Thoracic aorta (tissue), 2 donors: ENCODE measurements around the gene ITGB4. TPM values are rescaled to one million over a fixed set of nuclear protein-coding genes. Genes with fewer than 3 reads are reported as not detected.
A peak's percentile ranks its signal among the peaks of the same experiment; 100 is the strongest.

Experiments used
- ATAC-seq: fragments of 150-250 bp; one replicate; pipeline ENCODE4 v1.8.0; 2017; ENCODE audit warnings: low read depth; ENCODE audit not compliant: insufficient number of reproducible peaks, low FRiP score
- DNase-seq: peaks from one replicate; pipeline ENCODE4 v3.0.0-alpha.2; 2020; ENCODE audit warnings: low spot score
- H3K27ac ChIP-seq, 2 donors: fragments of 200-600 bp; sonication (generic); 1 replicate in 1 of 2; 2 replicates in 1 of 2; pipeline ENCODE4 v1.5.1; 2016; ENCODE audit warnings: mild to moderate bottlenecking in 2 of 2, moderate library complexity in 2 of 2
- H3K27me3 ChIP-seq: fragments of 200-600 bp; sonication (generic); replicated peaks from 2 replicates; pipeline ENCODE4 v1.6.0; 2016; ENCODE audit warnings: mild to moderate bottlenecking; ENCODE audit not compliant: insufficient read depth
- H3K36me3 ChIP-seq: fragments of 200-600 bp; sonication (generic); one replicate; pipeline ENCODE4 v1.5.1; 2016
- H3K4me1 ChIP-seq, 2 donors: fragments of 200-600 bp; sonication (generic); 1 replicate in 1 of 2; 2 replicates in 1 of 2; pipeline versions ENCODE4 v1.5.1 to v1.6.0; 2016; ENCODE audit warnings: low read depth in 2 of 2, mild to moderate bottlenecking in 1 of 2; ENCODE audit not compliant: control insufficient read depth in 1 of 2
- H3K4me3 ChIP-seq: fragments of 200-600 bp; sonication (generic); 2 replicates; pipeline ENCODE4 v1.5.1; 2016; ENCODE audit warnings: mild to moderate bottlenecking
- H3K9me3 ChIP-seq: fragments of 200-600 bp; sonication (generic); 2 replicates; pipeline ENCODE4 v1.5.1; 2016
- CTCF ChIP-seq: fragments of 200-600 bp; sonication (generic); IDR thresholded peaks from one replicate; pipeline ENCODE4 v1.5.1; 2019; ENCODE audit warnings: antibody characterized with exemption
- total RNA-seq, 2 donors: library from RNA; depleted of rRNA; stranded (reverse); fragments of >200 nt; gene quantifications; one replicate each; pipeline versions ENCODE4 v1.1.0 to v1.2.3, GENCODE V29; 2016

ITGB4 gene
- 10 to 100 TPM; 11.6 to 21.1 TPM for total RNA-seq

- Histone ChIP-seq H3K4me3 (peak within 1 kb of the TSS; percentile 58), H3K4me1 (peaks cover 0 to 5% of the 10 kb centered on the region in 2 donors), H3K27ac (peak within 1 kb of the TSS in 1 of 2 donors; percentile 38), H3K36me3 (no peaks in the 10 kb centered on the region), H3K27me3 (peaks cover 9% of the 10 kb centered on the region), H3K9me3 (no peaks in the 10 kb centered on the region)
- TF ChIP-seq CTCF = no peak
- DNase-seq (no peak), ATAC-seq (no peak)
Observed at GRCh38 chr17:75720656-75721462, at the start of gene ITGB4. Gene ITGB4 (plus strand): TSS chr17:75721459. CDS start chr17:75724704, 3,245 bp downstream.

- Histone ChIP-seq H3K27me3 (no peaks in the 10 kb centered on the region), H3K4me1 (peaks cover 10 to 12% of the 10 kb centered on the region in 2 donors), H3K4me3 (no peak overlapping the region), H3K36me3 (peaks cover 39% of the 10 kb centered on the region), H3K9me3 (no peaks in the 10 kb centered on the region), H3K27ac (no peak overlapping the region)
- no peak for ATAC-seq
- no peak for TF ChIP-seq CTCF
- no peak for DNase-seq
Observed at GRCh38 chr17:75672011-75672410, 49.2 kb upstream of the ITGB4 start.

- ATAC-seq (no peak), DNase-seq (no peak)
- H3K9me3 ChIP-seq = no peaks in the 10 kb centered on the region
- no peak overlapping the region for H3K27ac ChIP-seq
- peaks cover 41% of the 10 kb centered on the region for H3K36me3 ChIP-seq
- no peaks in the 10 kb centered on the region for H3K27me3 ChIP-seq
- peaks cover 2 to 4% of the 10 kb centered on the region in 2 donors for H3K4me1 ChIP-seq
- TF ChIP-seq CTCF = no peak
- no peak overlapping the region for H3K4me3 ChIP-seq
Observed at GRCh38 chr17:75673487-75673886, 47.8 kb upstream of the ITGB4 start.

DNA sequence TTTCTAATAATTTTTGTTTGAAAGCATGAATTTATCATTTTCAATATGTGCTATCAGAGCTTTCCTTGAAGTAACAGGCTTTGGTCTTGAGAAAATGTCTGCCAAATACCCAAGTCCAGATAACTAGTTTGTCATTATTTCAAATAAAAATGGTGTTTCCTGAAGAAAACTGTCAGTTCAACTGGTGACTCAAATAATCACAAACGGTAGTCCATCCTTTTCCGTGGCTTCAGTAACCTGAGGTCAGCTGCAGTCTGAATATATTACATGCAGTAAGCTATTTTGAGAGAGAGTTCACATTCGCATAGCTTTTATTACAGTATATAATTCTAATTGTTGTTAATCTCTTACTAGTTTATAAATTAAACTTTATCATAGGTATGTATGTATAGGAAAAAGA is 44.8 kb upstream of the ITGB4 start:
- Histone ChIP-seq H3K4me3 (no peak overlapping the region), H3K27me3 (no peaks in the 10 kb centered on the region), H3K36me3 (peaks cover 35% of the 10 kb centered on the region), H3K27ac (no peak overlapping the region), H3K9me3 (no peaks in the 10 kb centered on the region), H3K4me1 (peaks cover 2 to 4% of the 10 kb centered on the region in 2 donors)
- ATAC-seq (no peak), DNase-seq (no peak)
- no peak for TF ChIP-seq CTCF

GRCh38 chr17:75679706-75680211 is 41.5 kb upstream of the ITGB4 start:
- TF ChIP-seq CTCF = no peak
- H3K9me3 ChIP-seq = no peaks in the 10 kb centered on the region
- H3K4me1 ChIP-seq = peaks cover 2 to 4% of the 10 kb centered on the region in 2 donors
- H3K36me3 ChIP-seq = peaks cover 14% of the 10 kb centered on the region
- no peak overlapping the region for H3K27ac ChIP-seq
- H3K27me3 ChIP-seq = no peaks in the 10 kb centered on the region
- no peak for ATAC-seq
- no peak overlapping the region for H3K4me3 ChIP-seq
- no peak for DNase-seq
